Measurements from ENCODE around the gene CCDC6. TPM values are rescaled to one million over a fixed set of nuclear protein-coding genes. Genes with fewer than 3 reads are reported as not detected.

CCDC6 gene
- polyA plus RNA-seq, 2 of the 4 experiments (the other 2 are of a cell fraction): 21.4 to 43.5 TPM

- H3K9me3 ChIP-seq: 0 out of 3 replicates have a peak, but pooled peaks cover 3% of the 10 kb centered on the region
- TF ChIP-seq MAX (IDR thresholded peaks at IDR 0.05) (no peak), PBX3 (IDR thresholded peaks at IDR 0.05) (no peak), POLR2AphosphoS2 (conservative IDR thresholded peaks at IDR 0.05; ENCODE audit: low read length) (no peak), ZNF302 (CRISPR knock-in tag; IDR thresholded peaks at IDR 0.05) (no peak), SMC3 (IDR thresholded peaks at IDR 0.05) (no peak), POLR2A (IDR thresholded peaks at IDR 0.05; ENCODE audit: low read length) (no peak), RARB (CRISPR knock-in tag; IDR thresholded peaks at IDR 0.05) (no peak), ZSCAN20 (CRISPR knock-in tag; IDR thresholded peaks at IDR 0.05) (no peak), HEYL (CRISPR knock-in tag; IDR thresholded peaks at IDR 0.05) (no peak), FOSB (CRISPR knock-in tag; IDR thresholded peaks at IDR 0.05) (no peak), E2F6 (IDR thresholded peaks at IDR 0.05; ENCODE audit: borderline replicate concordance, low read depth) (no peak), CEBPB (IDR thresholded peaks at IDR 0.05) (no peak), HDAC2 (IDR thresholded peaks at IDR 0.05) (no peak)
- no peak for ATAC-seq
- WGBS (ENCODE audit: missing lambda C conversion rate): 85% methylated on average over 5 of the region's 5 CpGs
- H3K4me1 ChIP-seq: no peaks in the 10 kb centered on the region
- POLR2A ChIA-PET: interaction anchor here (2.0 kb wide), 1 partner anchor 42 kb away, joined by 4 read pairs; the partner anchor contains the start of gene CCDC6
- FAIRE-seq: no peak
- DNase-seq (ENCODE audit: low read depth in 1 of 2, low spot score in 1 of 2): no peak
- H3K27ac ChIP-seq: no peak overlapping the region
- no peak overlapping the region for H3K4me3 ChIP-seq
- no peak overlapping the region for H3K4me2 ChIP-seq
- CTCF ChIA-PET: interaction anchor here (0.8 to 1.6 kb wide), 3 partner anchors 10 to 177 kb away, joined by 3 to 5 read pairs (median 3); no protein-coding TSS in a partner anchor
Measured at GRCh38 chr10:59864141-59864962, 42.0 kb downstream of the CCDC6 start.

- CTCF ChIA-PET: no interaction called here
- no peak overlapping the region for H3K4me2 ChIP-seq
- no peaks in the 10 kb centered on the region for H3K4me1 ChIP-seq
- 0 out of 3 replicates have a peak, but pooled peaks cover 3% of the 10 kb centered on the region for H3K9me3 ChIP-seq
- ATAC-seq (no peak), FAIRE-seq (no peak), DNase-seq (ENCODE audit: low read depth in 1 of 2, low spot score in 1 of 2) (no peak)
- no peak overlapping the region for H3K27ac ChIP-seq
- WGBS (ENCODE audit: missing lambda C conversion rate): 92% methylated on average over 6 of the region's 6 CpGs
- POLR2A ChIA-PET: no interaction called here
- H3K4me3 ChIP-seq: no peak overlapping the region
- TF ChIP-seq EHF (CRISPR knock-in tag; IDR thresholded peaks at IDR 0.05) (no peak), POLR2AphosphoS2 (conservative IDR thresholded peaks at IDR 0.05; ENCODE audit: low read length) (no peak), NFE2L2 (conservative IDR thresholded peaks at IDR 0.05; ENCODE audit: low read length) (no peak), HDAC2 (IDR thresholded peaks at IDR 0.05) (no peak), ELK1 (IDR thresholded peaks at IDR 0.05; ENCODE audit: low read depth, low read length) (no peak), PHF8 (IDR thresholded peaks at IDR 0.05; ENCODE audit: borderline replicate concordance, low read depth) (no peak), RARB (CRISPR knock-in tag; IDR thresholded peaks at IDR 0.05) (no peak)
Measured at GRCh38 chr10:59859570-59859969, 46.8 kb downstream of the CCDC6 start.

- POLR2A ChIA-PET: no interaction called here
- TF ChIP-seq CEBPB (IDR thresholded peaks at IDR 0.05): no peak
- FAIRE-seq: no peak
- H3K4me2 ChIP-seq: no peak overlapping the region
- CTCF ChIA-PET: interaction anchor here (0.6 to 0.8 kb wide), 2 partner anchors 73 to 232 kb away, joined by 3 to 4 read pairs; no protein-coding TSS in a partner anchor
- no peak for ATAC-seq
- no peak for DNase-seq (ENCODE audit: low read depth in 1 of 2, low spot score in 1 of 2)
- no peak overlapping the region for H3K4me3 ChIP-seq
- 0 out of 3 replicates have a peak, but pooled peaks cover 3% of the 10 kb centered on the region for H3K9me3 ChIP-seq
- H3K27ac ChIP-seq: no peak overlapping the region
- whole genome bisulfite sequencing (ENCODE audit: missing lambda C conversion rate): 94% methylated on average over 3 of the region's 3 CpGs
- no peaks in the 10 kb centered on the region for H3K4me1 ChIP-seq
Measured at GRCh38 chr10:59857921-59858320, 48.4 kb downstream of the CCDC6 start.

All from A549 (cell line).